Myocyte (in vitro differentiated cells): ENCODE data around the gene NUDT7. TPM values are rescaled to one million over a fixed set of nuclear protein-coding genes. Genes with fewer than 3 reads are reported as not detected.

ENCODE experiments used
- DNase-seq: peaks from one replicate; pipeline ENCODE4 v3.0.0-alpha.2; 2012; ENCODE audit warnings: low read depth
- total RNA-seq: library from RNA; depleted of rRNA; stranded (reverse); fragments of >200 nt; gene quantifications from 2 replicates; pipeline ENCODE4 v1.2.3, GENCODE V29; 2014

Gene NUDT7
- total RNA-seq, 1 donor from 2014 or later = 0.53 TPM

GRCh38 chr16:77777745-77778144, 55.4 kb downstream of the NUDT7 start:
- DNase-seq = no peak

- DNase-seq = no peak
Observed at GRCh38 chr16:77780378-77780837, 58.1 kb downstream of the NUDT7 start.

DNA sequence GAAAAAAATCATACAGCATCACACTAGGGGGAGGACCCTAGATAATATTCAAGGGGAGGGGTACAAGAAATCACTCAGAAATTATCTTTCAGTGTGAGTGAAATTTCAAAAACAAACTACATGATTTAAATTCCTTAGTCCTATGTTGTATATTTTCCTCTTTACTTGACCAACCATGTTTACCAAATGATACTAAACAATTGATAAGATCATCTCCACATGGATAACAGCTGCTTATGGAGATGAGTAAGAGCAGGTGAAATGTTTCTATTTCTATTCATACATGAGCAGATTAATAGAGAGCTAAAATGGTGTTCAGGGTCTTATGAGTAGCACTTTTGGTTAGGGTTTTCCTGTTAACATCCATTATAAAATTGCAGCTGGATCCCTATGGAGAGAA, 58.8 kb downstream of the NUDT7 start:
- DNase-seq = no peak

DNA sequence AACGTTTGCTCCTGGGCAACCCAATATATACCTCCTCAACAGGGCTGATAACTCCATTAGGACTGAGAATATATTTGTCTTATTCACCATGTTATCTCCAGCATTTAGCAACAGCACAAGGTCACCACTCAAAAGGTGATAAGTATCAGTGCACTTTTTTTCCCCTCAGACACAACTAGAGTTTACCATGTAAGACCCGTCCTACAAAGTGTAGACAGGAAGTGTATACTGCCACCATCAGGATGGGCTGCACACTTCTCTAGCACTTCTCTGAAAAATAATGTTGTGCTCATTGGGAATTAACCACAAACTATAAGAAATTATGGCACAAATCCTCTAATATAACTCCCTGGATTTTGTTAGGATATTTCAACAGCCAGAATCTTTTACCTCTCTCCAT, 60.4 kb downstream of the NUDT7 start:
- no peak for DNase-seq

GRCh38 chr16:77784441-77785372, 62.4 kb downstream of the NUDT7 start:
- no peak for DNase-seq

GRCh38 chr16:77785373-77785764, 63.1 kb downstream of the NUDT7 start:
- no peak for DNase-seq

- no peak for DNase-seq
Observed at GRCh38 chr16:77786186-77786847, 64.0 kb downstream of the NUDT7 start.

GRCh38 chr16:77787452-77787851, 65.1 kb downstream of the NUDT7 start:
- no peak for DNase-seq

GRCh38 chr16:77788181-77789084, 66.1 kb downstream of the NUDT7 start, which contains the start of gene VAT1L:
Gene VAT1L, plus strand, starts transcription at chr16:77788564. Its CDS starts 119 bp downstream, at chr16:77788683.
- DNase-seq = no peak

DNA sequence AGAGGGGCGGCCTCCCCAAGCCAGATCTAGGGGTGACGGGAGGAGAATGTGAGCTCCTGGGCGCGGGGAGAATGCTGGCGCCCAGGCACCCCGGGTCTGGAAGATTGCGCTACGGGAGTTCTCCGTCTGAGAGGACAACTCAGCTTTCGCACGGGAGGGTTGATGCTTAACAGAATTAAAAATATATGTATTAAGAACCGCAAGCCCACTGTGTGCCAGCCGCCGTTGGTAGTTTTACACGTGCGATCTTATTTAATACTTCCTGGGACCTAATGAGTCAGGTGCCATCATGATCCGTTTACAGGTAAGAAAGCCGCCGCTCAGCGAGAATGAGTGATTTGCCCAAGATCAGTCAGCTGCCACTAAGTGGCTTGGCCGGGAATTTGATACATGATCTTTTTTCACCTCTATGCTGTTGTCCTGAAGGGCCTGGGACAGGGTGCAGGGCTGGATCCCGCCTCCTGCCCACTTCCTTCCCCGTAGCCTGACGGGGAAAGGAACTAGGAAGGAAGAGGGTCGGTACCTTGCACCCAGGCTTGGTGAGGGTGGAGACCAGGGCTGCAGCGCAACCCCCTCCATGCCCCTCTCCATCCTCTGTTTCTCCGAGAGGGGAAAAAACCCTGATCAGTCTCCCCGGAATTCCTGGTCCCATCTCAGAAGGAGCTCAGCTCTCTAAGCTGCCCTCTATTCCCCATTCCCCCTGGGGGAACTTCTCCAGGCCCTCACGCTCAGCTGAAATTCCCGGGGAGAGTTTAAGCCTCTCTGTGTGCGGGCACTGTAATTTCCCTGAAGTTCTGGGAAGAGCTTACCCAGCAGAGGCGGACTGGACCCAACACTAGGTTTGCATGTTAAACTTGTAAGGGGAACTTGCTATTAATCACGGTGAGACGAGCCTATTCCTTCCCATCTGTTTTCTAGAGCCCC, 67.0 kb downstream of the NUDT7 start:
- no peak for DNase-seq

DNA sequence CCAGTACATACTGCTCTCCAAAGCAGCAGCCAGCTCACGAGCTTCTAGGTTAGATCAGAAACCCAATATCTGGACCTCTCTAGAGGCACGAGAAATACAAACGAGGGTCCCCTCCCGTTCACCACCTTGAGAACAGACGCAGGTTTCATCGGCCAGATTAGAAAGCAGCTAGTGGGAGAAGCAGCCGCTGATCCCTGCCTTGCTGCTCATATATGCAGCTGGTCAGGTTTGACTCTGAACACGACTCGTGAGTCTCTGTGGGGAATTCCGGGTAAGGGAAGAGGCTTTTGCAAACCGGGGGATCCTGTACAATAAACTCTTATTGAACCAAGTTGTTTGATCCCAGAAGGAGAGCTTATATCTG, 67.7 kb downstream of the NUDT7 start:
- DNase-seq = no peak

DNA sequence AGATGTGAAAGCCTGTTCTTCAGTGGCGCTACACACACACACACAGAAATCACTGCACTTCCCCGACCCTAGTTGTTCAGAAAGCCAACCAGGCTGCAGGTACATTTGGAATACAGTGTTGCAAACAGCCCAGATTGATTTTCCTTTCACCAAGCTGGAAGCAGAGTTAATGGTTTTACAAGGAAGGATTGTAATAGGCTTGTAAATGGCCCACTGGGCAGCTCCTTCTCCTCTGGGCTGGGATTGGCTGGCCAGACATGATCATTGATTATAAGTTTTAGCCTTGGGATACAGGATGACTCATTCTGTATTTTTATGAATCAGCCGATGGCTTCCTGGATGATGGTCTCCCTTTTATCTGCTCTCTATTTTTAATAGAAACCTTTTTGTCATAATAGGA, 68.6 kb downstream of the NUDT7 start:
- no peak for DNase-seq

Other genes starting within 250 kb of the NUDT7 start
- gene VAT1L, start 66.0 kb downstream of the NUDT7 start, total RNA-seq = not detected in 2 replicates